ENCODE results near the gene GRIK4.

The GRIK4 gene

DNA sequence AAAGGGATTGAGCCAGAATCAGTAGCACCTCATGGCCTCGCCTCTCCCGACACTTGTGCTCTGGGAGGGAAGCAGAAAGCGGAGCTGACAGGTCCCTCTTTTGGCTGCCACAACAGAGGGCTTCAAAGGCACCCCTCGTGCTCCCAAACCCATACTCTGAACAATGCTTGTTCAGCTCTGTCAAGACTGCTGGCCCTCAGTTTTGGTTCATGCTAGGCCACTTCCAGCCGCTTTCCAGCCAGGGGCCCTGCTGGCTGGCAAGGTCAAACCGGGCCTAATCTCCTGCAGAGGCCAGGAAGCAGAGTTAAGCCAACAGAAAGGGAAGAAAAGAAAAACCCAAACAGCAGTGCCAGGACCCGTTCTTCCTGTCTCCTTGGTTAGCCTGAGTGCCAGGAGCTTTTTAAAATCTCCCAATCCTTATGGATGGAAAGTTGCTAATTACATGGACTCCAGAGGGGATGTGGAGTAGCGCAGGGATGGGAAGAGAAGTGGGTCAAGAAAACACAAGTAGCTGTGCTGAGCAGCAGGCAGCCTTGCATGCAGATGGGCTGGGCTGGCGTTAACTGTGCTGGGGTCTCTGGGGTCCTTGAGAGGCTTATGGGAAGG, 150.6 kb downstream of the GRIK4 start:
- TF ChIP-seq GABPA (IDR thresholded peaks at IDR 0.05; ENCODE audit: low read depth) (no peak), POLR2AphosphoS5 (IDR thresholded peaks at IDR 0.05; ENCODE audit: low read depth) (no peak), REST (IDR thresholded peaks at IDR 0.05; ENCODE audit: insufficient replicate concordance, low read depth) (no peak), SPI1 (IDR thresholded peaks at IDR 0.05; ENCODE audit: borderline replicate concordance, low read depth) (no peak), CTCF (IDR thresholded peaks at IDR 0.05; ENCODE audit: insufficient read depth, low read length) (no peak)
- Histone ChIP-seq H3K27me3 (ENCODE audit: insufficient read depth, poor library complexity, severe bottlenecking) (no peaks in the 10 kb centered on the region), H3K4me3 (replicated peaks; ENCODE audit: insufficient read depth, low read length) (no peak overlapping the region), H3K27ac (replicated peaks) (no peak overlapping the region)
- no peak for DNase-seq (ENCODE audit: low read depth in 1 of 2, low spot score in 1 of 2)

DNA sequence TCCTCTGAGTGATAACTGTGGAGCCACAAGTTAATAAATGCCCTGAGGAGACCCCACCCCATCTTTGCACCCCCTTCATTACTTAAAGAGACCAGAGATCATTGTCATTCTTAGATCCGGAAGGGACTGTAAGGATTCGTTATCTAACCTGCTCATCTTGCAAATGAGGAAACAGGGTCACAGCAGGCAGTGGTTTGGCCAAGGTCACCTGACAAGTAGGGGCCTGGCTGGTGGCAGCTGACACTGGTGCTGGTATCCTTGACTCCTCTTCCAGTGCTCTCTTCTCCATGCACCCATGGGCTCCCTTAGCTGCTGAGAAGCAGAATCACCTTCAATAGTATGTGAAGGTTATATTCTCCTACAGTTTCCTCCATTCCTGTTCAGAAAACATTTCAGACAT, 151.6 kb downstream of the GRIK4 start:
- Histone ChIP-seq H3K27ac (replicated peaks) (no peak overlapping the region), H3K4me3 (replicated peaks; ENCODE audit: insufficient read depth, low read length) (no peak overlapping the region), H3K27me3 (ENCODE audit: insufficient read depth, poor library complexity, severe bottlenecking) (no peaks in the 10 kb centered on the region)
- TF ChIP-seq REST (IDR thresholded peaks at IDR 0.05; ENCODE audit: insufficient replicate concordance, low read depth), result no peak
- TF ChIP-seq SPI1 (IDR thresholded peaks at IDR 0.05; ENCODE audit: borderline replicate concordance, low read depth), result no peak
- TF ChIP-seq CTCF (IDR thresholded peaks at IDR 0.05; ENCODE audit: insufficient read depth, low read length), result no peak
- DNase-seq (ENCODE audit: low read depth in 1 of 2, low spot score in 1 of 2), result no peak

DNA sequence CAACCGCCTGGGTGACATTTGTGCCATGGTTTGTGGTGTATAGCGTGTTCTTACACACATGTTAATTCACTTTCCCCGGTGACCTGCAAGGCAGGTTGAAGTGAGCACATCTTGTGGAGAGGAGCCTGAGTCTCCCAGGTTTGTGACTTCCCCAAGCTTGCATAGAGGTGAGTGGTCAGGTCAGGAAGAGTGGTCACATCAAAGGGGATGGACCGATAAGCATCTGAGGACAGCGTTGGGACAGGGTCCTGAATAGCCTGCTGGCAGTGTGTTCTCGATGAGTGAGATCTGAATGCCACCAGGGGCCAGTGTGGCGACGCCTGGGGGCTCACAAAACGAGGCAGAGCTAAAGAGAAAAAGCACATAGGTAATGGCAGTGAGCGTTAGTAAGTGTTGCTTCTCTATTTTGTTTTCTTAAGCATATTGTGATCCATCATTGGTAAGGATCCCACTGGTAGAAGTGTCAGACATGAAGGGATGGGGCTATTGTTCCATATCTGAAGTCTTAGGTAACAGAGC, 154.6 kb downstream of the GRIK4 start:
- no peak for DNase-seq (ENCODE audit: low read depth in 1 of 2, low spot score in 1 of 2)
- H3K27me3 ChIP-seq (ENCODE audit: insufficient read depth, poor library complexity, severe bottlenecking), result no peaks in the 10 kb centered on the region
- TF ChIP-seq POLR2AphosphoS5 (IDR thresholded peaks at IDR 0.05; ENCODE audit: low read depth) (no peak), GABPA (IDR thresholded peaks at IDR 0.05; ENCODE audit: low read depth) (no peak), REST (IDR thresholded peaks at IDR 0.05; ENCODE audit: insufficient replicate concordance, low read depth) (no peak)
- H3K4me3 ChIP-seq (replicated peaks; ENCODE audit: insufficient read depth, low read length), result no peak overlapping the region
- no peak overlapping the region for H3K27ac ChIP-seq (replicated peaks)
